H1 (cell line): ENCODE results near the gene TEX28. TPM values are rescaled to one million over a fixed set of nuclear protein-coding genes. Genes with fewer than 3 reads are reported as not detected.

Experiments
- CTCF ChIA-PET: fragments of 300-600 bp; sonication (Branson Sonifier 250); formaldehyde crosslinking; loops from one replicate; lab custom pipeline; 2021; ENCODE audit not compliant: partially characterized antibody; lab: Charles Lee
- POLR2A ChIA-PET: fragments of 300-600 bp; sonication (Branson Sonifier 250); formaldehyde crosslinking; loops from one replicate; lab custom pipeline; 2021; ENCODE audit warnings: inconsistent platforms; ENCODE audit not compliant: partially characterized antibody; lab: Charles Lee
- DNase-seq, 2 experiments: peaks; one replicate each; pipeline versions ENCODE4 v3.0.0 to v3.0.0-alpha.2; 2010 to 2022; ENCODE audit warnings: low spot score in 2 of 2, low read depth in 1 of 2, mixed read lengths in 1 of 2
- FAIRE-seq: peaks from 2 replicates; lab custom pipeline; 2011; peaks lifted over from hg19 to GRCh38; lab: Jason Lieb, UNC
- H2AFZ ChIP-seq: 2 replicates; pipeline ENCODE4 v1.8.1; 2012; ENCODE audit warnings: low read length, inconsistent platforms
- H2AK5ac ChIP-seq: 2 replicates; pipeline ENCODE4 v1.6.1; 2013; ENCODE audit warnings: low read depth, low read length
- H2BK120ac ChIP-seq: replicated peaks from 2 replicates; pipeline ENCODE3; 2013; ENCODE audit warnings: low read depth, low read length, inconsistent platforms
- H2BK12ac ChIP-seq: 2 replicates; pipeline ENCODE4 v1.6.1; 2013; ENCODE audit warnings: low read depth, low read length
- H2BK15ac ChIP-seq: 2 replicates; pipeline ENCODE4 v1.6.1; 2013; ENCODE audit warnings: low read length
- H2BK20ac ChIP-seq: 2 replicates; pipeline ENCODE4 v1.6.1; 2013; ENCODE audit warnings: low read length
- H2BK5ac ChIP-seq: 2 replicates; pipeline ENCODE4 v1.6.1; 2013; ENCODE audit warnings: low read depth, low read length
- H3K14ac ChIP-seq: 2 replicates; pipeline ENCODE4 v1.6.1; 2013; ENCODE audit warnings: inconsistent platforms; ENCODE audit not compliant: insufficient read length
- H3K18ac ChIP-seq: 2 replicates; pipeline ENCODE4 v1.6.1; 2013; ENCODE audit warnings: low read length; ENCODE audit errors: extremely low read depth
- H3K23ac ChIP-seq: 2 replicates; pipeline ENCODE4 v1.6.1; 2013; ENCODE audit warnings: inconsistent platforms; ENCODE audit not compliant: insufficient read length
- H3K23me2 ChIP-seq: 2 replicates; pipeline ENCODE4 v1.6.1; 2013; ENCODE audit warnings: low read depth, low read length
- H3K27ac ChIP-seq: 2 replicates; pipeline ENCODE4 v1.6.1; 2011; ENCODE audit warnings: low read depth, low read length, inconsistent platforms
- H3K27me3 ChIP-seq, 4 experiments: replicated peaks in 1 of 4; 1 replicate in 1 of 4; 2 replicates in 3 of 4; pipeline versions ENCODE4 v1.6.1 to v1.8.1; 2011 to 2013; ENCODE audit warnings: low read length in 3 of 4, mild to moderate bottlenecking in 3 of 4, inconsistent platforms in 2 of 4, mixed read lengths in 2 of 4, moderate library complexity in 1 of 4; ENCODE audit not compliant: control insufficient read depth in 3 of 4, insufficient read depth in 3 of 4; ENCODE audit errors: extremely low read depth in 1 of 4
- H3K36me3 ChIP-seq, 4 experiments: 2 replicates each; pipeline versions ENCODE4 v1.6.1 to v1.8.1; 2011 to 2013; ENCODE audit warnings: mild to moderate bottlenecking in 4 of 4, low read length in 3 of 4, moderate library complexity in 2 of 4, control low read depth in 1 of 4, inconsistent platforms in 1 of 4; ENCODE audit not compliant: insufficient read depth in 4 of 4, control insufficient read depth in 2 of 4
- H3K4ac ChIP-seq: replicated peaks from 2 replicates; pipeline ENCODE3; 2013; ENCODE audit warnings: low read length, low read depth, mixed read lengths, inconsistent platforms; ENCODE audit not compliant: insufficient read length
- H3K4me1 ChIP-seq, 4 experiments: replicated peaks in 1 of 4; 1 replicate in 1 of 4; 2 replicates in 3 of 4; pipeline versions ENCODE4 v1.6.1 to v1.8.1; 2011 to 2013; ENCODE audit warnings: low read length in 3 of 4, inconsistent platforms in 2 of 4, mixed read lengths in 1 of 4; ENCODE audit not compliant: insufficient read depth in 4 of 4, control insufficient read depth in 3 of 4
- H3K4me2 ChIP-seq, 2 experiments: 2 replicates each; pipeline versions ENCODE4 v1.6.1 to v1.8.1; 2011 to 2013; ENCODE audit warnings: low read depth in 2 of 2, low read length in 2 of 2, control low read depth in 1 of 2, inconsistent platforms in 1 of 2, mild to moderate bottlenecking in 1 of 2; ENCODE audit not compliant: insufficient read depth in 1 of 2
- H3K4me3 ChIP-seq, 4 experiments: fragments of 200-600, 300-600 bp in 1 of 4; sonication (generic), shearing (Covaris generic), sonication (Bioruptor Twin) in 1 of 4; 2 replicates each; pipeline versions ENCODE4 v1.5.1 to v1.8.1; 2011 to 2016; ENCODE audit warnings: low read length in 4 of 4, low read depth in 3 of 4, control low read depth in 2 of 4, inconsistent platforms in 2 of 4, mild to moderate bottlenecking in 2 of 4, mixed read lengths in 1 of 4, moderate library complexity in 1 of 4; ENCODE audit not compliant: insufficient read depth in 2 of 4; ENCODE audit errors: extremely low read depth in 1 of 4
- H3K56ac ChIP-seq: replicated peaks from 2 replicates; pipeline ENCODE3; 2013; ENCODE audit warnings: low read depth, mild to moderate bottlenecking, mixed read lengths, low read length, inconsistent platforms; ENCODE audit not compliant: insufficient read length
- H3K79me1 ChIP-seq: 2 replicates; pipeline ENCODE4 v1.6.1; 2013; ENCODE audit warnings: low read depth, low read length, control low read depth
- H3K79me2 ChIP-seq, 2 experiments: 2 replicates each; pipeline versions ENCODE4 v1.6.1 to v1.8.1; 2012 to 2013; ENCODE audit warnings: low read length in 2 of 2, mild to moderate bottlenecking in 2 of 2, inconsistent platforms in 1 of 2; ENCODE audit not compliant: insufficient read depth in 2 of 2, control insufficient read depth in 1 of 2
- H3K9ac ChIP-seq, 4 experiments: replicated peaks in 1 of 4; 1 replicate in 1 of 4; 2 replicates in 3 of 4; pipeline versions ENCODE4 v1.6.1 to v1.8.1; 2011 to 2013; ENCODE audit warnings: low read depth in 3 of 4, low read length in 3 of 4, control low read depth in 2 of 4, mild to moderate bottlenecking in 2 of 4, moderate library complexity in 2 of 4, inconsistent platforms in 1 of 4; ENCODE audit errors: extremely low read depth in 1 of 4
- H3K9me3 ChIP-seq, 2 experiments: 2 replicates each; pipeline versions ENCODE4 v1.6.1 to v1.8.1; 2012 to 2013; ENCODE audit warnings: mild to moderate bottlenecking in 2 of 2, moderate library complexity in 2 of 2, control low read depth in 1 of 2, inconsistent platforms in 1 of 2, low read depth in 1 of 2, low read length in 1 of 2, mixed read lengths in 1 of 2; ENCODE audit not compliant: insufficient read depth in 2 of 2
- H4K20me1 ChIP-seq, 2 experiments: replicated peaks in 1 of 2; 2 replicates each; pipeline versions ENCODE3 to v1.8.1; 2011 to 2013; ENCODE audit warnings: inconsistent platforms in 2 of 2, low read length in 2 of 2, mild to moderate bottlenecking in 1 of 2; ENCODE audit not compliant: insufficient read depth in 2 of 2, control insufficient read depth in 1 of 2
- H4K5ac ChIP-seq: 2 replicates; pipeline ENCODE4 v1.6.1; 2013; ENCODE audit warnings: low read length, low read depth, mixed read lengths, inconsistent platforms; ENCODE audit not compliant: insufficient read length
- H4K8ac ChIP-seq: 2 replicates; pipeline ENCODE4 v1.8.0; 2013; ENCODE audit warnings: mild to moderate bottlenecking, moderate library complexity, low read length, inconsistent platforms; ENCODE audit not compliant: insufficient read depth; ENCODE audit errors: extremely low read depth
- H4K91ac ChIP-seq: replicated peaks from 2 replicates; pipeline ENCODE3; 2013; ENCODE audit warnings: low read length, mixed read lengths, inconsistent platforms; ENCODE audit not compliant: insufficient read length
- JUND ChIP-seq: IDR thresholded peaks from 2 replicates; pipeline ENCODE4 v1.6.1; 2011; ENCODE audit warnings: mild to moderate bottlenecking, improper control_type of control experiment, low read length
- SIRT6 ChIP-seq: IDR thresholded peaks from one replicate; pipeline ENCODE4 v1.7.1; 2012; ENCODE audit warnings: low read length, inconsistent platforms
- TAF1 ChIP-seq: IDR thresholded peaks from 2 replicates; pipeline ENCODE4 v1.6.1; 2011; ENCODE audit warnings: mild to moderate bottlenecking, low read depth, low read length
- ZNF274 ChIP-seq: IDR thresholded peaks from 2 replicates; pipeline ENCODE4 v1.7.0; 2012; ENCODE audit warnings: low read length, borderline replicate concordance; ENCODE audit errors: extremely low read depth
- WGBS, 2 experiments: shearing (Covaris generic) in 1 of 2; methylation state at CpG; one replicate each; pipeline versions ENCODE4 v1.1.6 to v1.1.7; 2013 to 2015; ENCODE audit warnings: low lambda C conversion rate in 2 of 2, mixed read lengths in 2 of 2, inconsistent platforms in 1 of 2, low coverage in 1 of 2, missing lambda C conversion rate in 1 of 2; ENCODE audit not compliant: insufficient replicate concordance in 2 of 2, insufficient coverage in 1 of 2, insufficient read length in 1 of 2; ENCODE audit errors: extremely low coverage in 1 of 2, missing lambda C conversion rate in 1 of 2; 5-methylcytosine and 5-hydroxymethylcytosine counted together
- polyA plus RNA-seq, 7 experiments: library from polyadenylated mRNA; depleted of rRNA in 3 of 7; stranded (reverse) in 5 of 7; unstranded in 2 of 7; fragments of >200 nt in 5 of 7; fragments of 200-250 nt in 2 of 7; gene quantifications; 1 replicate in 5 of 7; 2 replicates in 1 of 7; 4 replicates in 1 of 7; pipeline versions ENCODE4 v1.2.1 to v1.2.3, GENCODE V29; 2011 to 2013; ENCODE audit warnings: missing spikeins in 2 of 7, mixed read lengths in 2 of 7
- total RNA-seq: library from RNA; stranded (reverse); fragmentation: NEBNext Ultra II Directional; extraction: Animal tissue kit (Norgen Biotek cat#: 25700); gene quantifications from 2 replicates; pipeline ENCODE4 v1.2.1, GENCODE V29; 2021

The TEX28 gene
- total and polyA plus RNA-seq, 2 of the 8 experiments (the other 6 are each of a cell fraction or from before 2014, with no cell fraction given) = not detected

DNA sequence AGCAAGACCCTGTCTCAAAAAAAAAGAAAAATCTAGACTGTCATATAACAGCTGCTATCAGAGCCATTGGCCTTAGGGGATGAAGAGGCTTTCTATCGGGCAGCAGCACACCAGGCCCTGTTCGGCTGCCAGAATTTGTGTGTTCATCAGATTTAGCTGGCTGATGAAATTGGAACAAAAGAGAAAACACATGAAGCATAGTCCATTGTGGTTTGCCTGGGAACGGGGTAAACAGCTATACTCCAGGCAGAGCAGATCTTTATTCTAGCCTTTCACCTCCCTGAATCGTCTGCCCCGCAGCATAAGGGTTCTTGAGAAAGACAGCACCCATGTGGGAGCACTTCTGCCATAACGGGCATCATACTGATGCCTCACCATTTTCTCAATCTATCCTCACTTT lies 12.3 kb upstream of the TEX28 start:
- Histone ChIP-seq H4K91ac (no peak overlapping the region), H2AK5ac (no peak overlapping the region), H3K27me3 (no peaks in the 10 kb centered on the region), H2AFZ (no peak overlapping the region), H2BK20ac (no peak overlapping the region), H3K9ac (no peak overlapping the region), H3K14ac (no peak overlapping the region), H3K23ac (no peak overlapping the region), H2BK12ac (no peak overlapping the region), H3K4me2 (no peak overlapping the region), H3K79me1 (no peaks in the 10 kb centered on the region), H4K8ac (no peak overlapping the region), H3K27ac (no peak overlapping the region), H3K4me1 (peaks cover 0 to 3% (median 0%) of the 10 kb centered on the region in 4 experiments; a peak in 1 of 7 replicates), H3K9me3 (no peaks in the 10 kb centered on the region), H3K79me2 (no peaks in the 10 kb centered on the region), H3K56ac (no peak overlapping the region), H4K5ac (no peak overlapping the region), H3K23me2 (no peaks in the 10 kb centered on the region), H3K4me3 (no peak overlapping the region), H3K4ac (no peak overlapping the region), H3K36me3 (no peaks in the 10 kb centered on the region), H3K18ac (no peak overlapping the region), H2BK120ac (no peak overlapping the region), H2BK5ac (no peak overlapping the region), H4K20me1 (no peaks in the 10 kb centered on the region), H2BK15ac (no peak overlapping the region)
- POLR2A ChIA-PET = no interaction called here
- DNase-seq = no peak
- no peak for FAIRE-seq
- CTCF ChIA-PET = interaction anchor here (1.5 kb wide), 2 partner anchors 9 to 15 kb away, joined by 5 to 7 read pairs; no protein-coding TSS in a partner anchor
- WGBS, 2 experiments = 93% methylated on average over 5 of the region's 6 CpGs; no CpG with 5 or more reads in 1 of the 2 experiments
- TF ChIP-seq TAF1 = no peak
- TF ChIP-seq ZNF274 = no peak
- TF ChIP-seq SIRT6 = no peak
- no peak for TF ChIP-seq JUND
